ENCODE measurements around the gene GORASP1.

The GORASP1 gene

GRCh38 chr3:39140341-39140971 is 33.0 kb upstream of the GORASP1 start:
- no peak for DNase-seq

GRCh38 chr3:39139442-39139841 is 32.0 kb upstream of the GORASP1 start:
- DNase-seq, result no peak

GRCh38 chr3:39138804-39139415 is 31.5 kb upstream of the GORASP1 start:
- no peak for DNase-seq

GRCh38 chr3:39137991-39138803 is 30.8 kb upstream of the GORASP1 start:
- no peak for DNase-seq

- DNase-seq, result no peak
Measured at GRCh38 chr3:39137435-39137936, 30.1 kb upstream of the GORASP1 start.

GRCh38 chr3:39136533-39137434 is 29.4 kb upstream of the GORASP1 start:
- DNase-seq, result no peak

- DNase-seq, result no peak
Measured at GRCh38 chr3:39135170-39135805, 27.9 kb upstream of the GORASP1 start.

- DNase-seq, result no peak
Measured at GRCh38 chr3:39134305-39134704, 26.9 kb upstream of the GORASP1 start.

- DNase-seq, result no peak
Measured at GRCh38 chr3:39133822-39134221, 26.4 kb upstream of the GORASP1 start.

GRCh38 chr3:39133093-39133490 is 25.7 kb upstream of the GORASP1 start:
- no peak for DNase-seq

GRCh38 chr3:39132096-39133092 is 25.0 kb upstream of the GORASP1 start:
- no peak for DNase-seq

GRCh38 chr3:39130693-39131265 is 23.4 kb upstream of the GORASP1 start:
- no peak for DNase-seq

GRCh38 chr3:39130026-39130425 is 22.6 kb upstream of the GORASP1 start:
- DNase-seq, result no peak

GRCh38 chr3:39128951-39129350 is 21.5 kb upstream of the GORASP1 start:
- DNase-seq, result no peak

- DNase-seq, result no peak
Measured at GRCh38 chr3:39127908-39128304, 20.5 kb upstream of the GORASP1 start.

GRCh38 chr3:39127269-39127907 is 20.0 kb upstream of the GORASP1 start:
- DNase-seq, result no peak

- peak; percentile 66 to 70 for DNase-seq
Measured at GRCh38 chr3:39126532-39127071, 19.2 kb upstream of the GORASP1 start.

- no peak for DNase-seq
Measured at GRCh38 chr3:39125841-39126500, 18.5 kb upstream of the GORASP1 start.
